H9 (cell line): ENCODE measurements around the gene IRX2. TPM values are rescaled to one million over a fixed set of nuclear protein-coding genes. Genes with fewer than 3 reads are reported as not detected.

ENCODE experiments used
- DNase-seq: peaks from one replicate; pipeline ENCODE4 v3.0.0-alpha.2; 2017
- H2AFZ ChIP-seq: one replicate; pipeline ENCODE4 v1.6.1; 2013; ENCODE audit warnings: mild to moderate bottlenecking, low read length, control low read depth, moderate library complexity
- H2AK5ac ChIP-seq: 2 replicates; pipeline ENCODE4 v1.6.1; 2013; ENCODE audit warnings: low read length, control low read depth, mixed read lengths; ENCODE audit not compliant: insufficient read length
- H2BK120ac ChIP-seq: one replicate; pipeline ENCODE4 v1.6.1; 2013; ENCODE audit warnings: low read depth, mild to moderate bottlenecking, low read length, control low read depth, inconsistent platforms; ENCODE audit not compliant: poor library complexity, severe bottlenecking
- H2BK12ac ChIP-seq: 2 replicates; pipeline ENCODE4 v1.6.1; 2013; ENCODE audit warnings: low read length, control low read depth, mixed read lengths, low read depth; ENCODE audit not compliant: insufficient read length
- H2BK15ac ChIP-seq: 2 replicates; pipeline ENCODE4 v1.6.1; 2013; ENCODE audit warnings: low read depth, low read length, control low read depth
- H2BK20ac ChIP-seq: one replicate; pipeline ENCODE4 v1.6.1; 2013; ENCODE audit warnings: low read depth, mild to moderate bottlenecking, low read length, control low read depth, inconsistent platforms; ENCODE audit not compliant: poor library complexity, severe bottlenecking
- H2BK5ac ChIP-seq: 2 replicates; pipeline ENCODE4 v1.6.1; 2013; ENCODE audit warnings: low read length, control low read depth, mixed read lengths; ENCODE audit not compliant: insufficient read length
- H3K14ac ChIP-seq: 2 replicates; pipeline ENCODE4 v1.6.1; 2013; ENCODE audit warnings: low read length, control low read depth; ENCODE audit not compliant: insufficient read depth
- H3K18ac ChIP-seq: 2 replicates; pipeline ENCODE4 v1.6.1; 2013; ENCODE audit warnings: low read depth, mild to moderate bottlenecking, mixed read lengths, low read length, control low read depth; ENCODE audit not compliant: insufficient read length
- H3K23ac ChIP-seq: 2 replicates; pipeline ENCODE4 v1.6.1; 2013; ENCODE audit warnings: low read length, control low read depth, mixed read lengths, low read depth; ENCODE audit not compliant: insufficient read length
- H3K23me2 ChIP-seq: 2 replicates; pipeline ENCODE4 v1.6.1; 2013; ENCODE audit warnings: low read depth, mild to moderate bottlenecking, mixed read lengths, low read length, control low read depth; ENCODE audit not compliant: insufficient read length, poor library complexity, severe bottlenecking
- H3K27ac ChIP-seq: 2 replicates; pipeline ENCODE4 v1.5.1; 2013; ENCODE audit warnings: low read length, control low read depth, mixed read lengths, low read depth; ENCODE audit not compliant: insufficient read length
- H3K27me3 ChIP-seq: 2 replicates; pipeline ENCODE4 v1.6.1; 2013; ENCODE audit warnings: low read length, control low read depth, inconsistent platforms; ENCODE audit not compliant: insufficient read depth
- H3K4ac ChIP-seq: 2 replicates; pipeline ENCODE4 v1.6.1; 2013; ENCODE audit warnings: low read depth, mild to moderate bottlenecking, control low read depth, inconsistent platforms, low read length, moderate library complexity
- H3K4me1 ChIP-seq: 2 replicates; pipeline ENCODE4 v1.6.1; 2013; ENCODE audit warnings: low read length, control low read depth, inconsistent platforms; ENCODE audit not compliant: insufficient read depth
- H3K4me2 ChIP-seq: 2 replicates; pipeline ENCODE4 v1.6.1; 2013; ENCODE audit warnings: low read length, control low read depth, mixed read lengths; ENCODE audit not compliant: insufficient read length, insufficient read depth
- H3K56ac ChIP-seq: 2 replicates; pipeline ENCODE4 v1.6.1; 2013; ENCODE audit warnings: low read depth, mild to moderate bottlenecking, mixed read lengths, low read length, control low read depth; ENCODE audit not compliant: insufficient read length
- H3K79me1 ChIP-seq: 2 replicates; pipeline ENCODE4 v1.6.1; 2013; ENCODE audit warnings: low read depth, mild to moderate bottlenecking, moderate library complexity, low read length, control low read depth, inconsistent platforms; ENCODE audit not compliant: insufficient read depth, poor library complexity, severe bottlenecking
- H3K79me2 ChIP-seq: 2 replicates; pipeline ENCODE4 v1.6.1; 2013; ENCODE audit warnings: low read length, control low read depth, inconsistent platforms; ENCODE audit not compliant: insufficient read depth
- H3K9ac ChIP-seq: 2 replicates; pipeline ENCODE4 v1.6.1; 2013; ENCODE audit warnings: low read length, control low read depth, mixed read lengths; ENCODE audit not compliant: insufficient read length; ENCODE audit errors: extremely low read depth
- H3K9me3 ChIP-seq: one replicate; pipeline ENCODE4 v1.6.1; 2013; ENCODE audit warnings: low read depth, low read length, inconsistent platforms; ENCODE audit not compliant: control insufficient read depth
- H3T11ph ChIP-seq: one replicate; pipeline ENCODE4 v1.6.1; 2013; ENCODE audit warnings: mild to moderate bottlenecking, low read length, control low read depth, inconsistent platforms
- H4K20me1 ChIP-seq: one replicate; pipeline ENCODE4 v1.6.1; 2013; ENCODE audit not compliant: control insufficient read depth, insufficient read length, insufficient read depth
- H4K5ac ChIP-seq: 2 replicates; pipeline ENCODE4 v1.6.1; 2013; ENCODE audit warnings: low read depth, mild to moderate bottlenecking, mixed read lengths, low read length, control low read depth; ENCODE audit not compliant: insufficient read length
- H4K8ac ChIP-seq: replicated peaks from 2 replicates; pipeline ENCODE4 v1.6.1; 2013; ENCODE audit warnings: low read length, control low read depth, mixed read lengths, low read depth; ENCODE audit not compliant: insufficient read length
- H4K91ac ChIP-seq: 2 replicates; pipeline ENCODE4 v1.6.1; 2013; ENCODE audit warnings: low read depth, mild to moderate bottlenecking, moderate library complexity, mixed read lengths, low read length, control low read depth; ENCODE audit not compliant: insufficient read length
- H3K27ac Mint-ChIP-seq, 3 experiments: 2 replicates in 2 of 3; 3 replicates in 1 of 3; pipeline ENCODE4 v1.8.0; 2020 to 2021; ENCODE audit warnings: mixed read lengths in 3 of 3, mild to moderate bottlenecking in 1 of 3, moderate library complexity in 1 of 3
- H3K27me3 Mint-ChIP-seq: 2 replicates; pipeline ENCODE4 v1.8.0; 2021; ENCODE audit warnings: low read depth, mild to moderate bottlenecking, moderate library complexity, mixed read lengths
- H3K36me3 Mint-ChIP-seq, 3 experiments: 2 replicates in 2 of 3; 3 replicates in 1 of 3; pipeline ENCODE4 v1.8.0; 2020 to 2021; ENCODE audit warnings: low read depth in 3 of 3, mixed read lengths in 3 of 3; ENCODE audit not compliant: insufficient read depth in 1 of 3
- H3K4me1 Mint-ChIP-seq, 2 experiments: 2 replicates each; pipeline ENCODE4 v1.8.0; 2020; ENCODE audit warnings: mixed read lengths in 2 of 2
- H3K4me3 Mint-ChIP-seq, 2 experiments: 2 replicates in 1 of 2; 3 replicates in 1 of 2; pipeline ENCODE4 v1.8.0; 2020 to 2021; ENCODE audit warnings: mild to moderate bottlenecking in 2 of 2, mixed read lengths in 2 of 2, moderate library complexity in 1 of 2
- H3K9me3 Mint-ChIP-seq, 2 experiments: 2 replicates in 1 of 2; 3 replicates in 1 of 2; pipeline ENCODE4 v1.8.0; 2020; ENCODE audit warnings: mild to moderate bottlenecking in 2 of 2, mixed read lengths in 2 of 2, moderate library complexity in 1 of 2
- CTCF ChIP-seq: fragments of 200-600 bp; sonication (generic); conservative IDR thresholded peaks from 3 replicates; pipeline ENCODE4 v1.8.0; 2021; ENCODE audit warnings: antibody characterized with exemption, mild to moderate bottlenecking
- WGBS: extraction: QIAGEN DNeasy Blood & Tissue Kit; methylation state at CpG from one replicate; pipeline ENCODE4 v1.1.7; 2013; ENCODE audit warnings: missing lambda C conversion rate, low lambda C conversion rate, mixed read lengths; ENCODE audit not compliant: insufficient read length; ENCODE audit errors: extremely low coverage; 5-methylcytosine and 5-hydroxymethylcytosine counted together
- total RNA-seq: library from RNA; stranded (reverse); gene quantifications from 2 replicates; pipeline ENCODE4 v1.2.1, GENCODE V29; 2021

The IRX2 gene
- total RNA-seq, 1 experiment from 2014 or later = 91.6 TPM

- H3K9me3 ChIP-seq = no peaks in the 10 kb centered on the region
- no peak overlapping the region for H3K14ac ChIP-seq
- H3K27me3 ChIP-seq = peaks cover 40% of the 10 kb centered on the region; the same call in 1 of the 2 replicates
- Mint-ChIP-seq H3K27me3 (peaks cover 78% of the 10 kb centered on the region), H3K4me3 (peak overlapping the region; percentile 81 to 98), H3K4me1 (peaks cover 44 to 59% of the 10 kb centered on the region in 2 experiments), H3K9me3 (peaks cover 2 to 20% of the 10 kb centered on the region in 2 experiments; a peak in 2 of 5 replicates), H3K27ac (peak overlapping the region; percentile 58 to 91 (median 83); a peak in 6 of 7 replicates), H3K36me3 (peaks cover 2 to 21% (median 6%) of the 10 kb centered on the region in 3 experiments; a peak in 6 of 7 replicates)
- no peak overlapping the region for H4K8ac ChIP-seq
- no peak overlapping the region for H3K27ac ChIP-seq
- H3T11ph ChIP-seq = no peak overlapping the region
- H4K91ac ChIP-seq = no peak overlapping the region
- peaks cover 4% of the 10 kb centered on the region; the same call in 1 of the 2 replicates for H3K4me1 ChIP-seq
- no peak overlapping the region for H4K5ac ChIP-seq
- H2BK12ac ChIP-seq = no peak overlapping the region
- no peaks in the 10 kb centered on the region for H3K79me2 ChIP-seq
- H3K79me1 ChIP-seq = no peaks in the 10 kb centered on the region
- H2AFZ ChIP-seq = no peak overlapping the region
- peaks cover 36% of the 10 kb centered on the region for H3K23me2 ChIP-seq
- no CpG with 5 or more reads among the region's 76 CpGs for WGBS
- peak; percentile 23; the same call in 1 of the 3 replicates for TF ChIP-seq CTCF
- H3K18ac ChIP-seq = no peak overlapping the region
- no peak overlapping the region for H3K23ac ChIP-seq
- no peak overlapping the region for H2AK5ac ChIP-seq
- H3K9ac ChIP-seq = no peak overlapping the region
- H2BK15ac ChIP-seq = no peak overlapping the region
- no peak overlapping the region for H2BK5ac ChIP-seq
- peak overlapping the region; percentile 70 for H3K4me2 ChIP-seq
- H2BK120ac ChIP-seq = no peak overlapping the region
- no peaks in the 10 kb centered on the region for H4K20me1 ChIP-seq
- no peak overlapping the region for H3K56ac ChIP-seq
- H2BK20ac ChIP-seq = no peak overlapping the region
- no peak overlapping the region for H3K4ac ChIP-seq
- peak; percentile 91 for DNase-seq
Measured at GRCh38 chr5:2756211-2757152, 5.0 kb upstream of the IRX2 start.
